Fibroblast of lung (primary cell): ENCODE results near the gene ADAMTS3. TPM values are rescaled to one million over a fixed set of nuclear protein-coding genes. Genes with fewer than 3 reads are reported as not detected.
A peak's percentile ranks its signal among the peaks of the same experiment; 100 is the strongest.

Experiments
- DNase-seq, 2 donors: peaks; one replicate each; pipeline versions ENCODE4 v3.0.0 to v3.0.0-alpha.2; 2010; ENCODE audit warnings: low read depth in 2 of 2
- H2AFZ ChIP-seq: 2 replicates; pipeline ENCODE4 v1.5.1; 2012; ENCODE audit warnings: low read length, control low read depth, inconsistent platforms
- H3K27ac ChIP-seq: 2 replicates; pipeline ENCODE4 v1.5.1; 2011; ENCODE audit warnings: low read length, control low read depth; ENCODE audit not compliant: insufficient read depth
- H3K27me3 ChIP-seq: 2 replicates; pipeline ENCODE4 v1.5.1; 2011; ENCODE audit warnings: mild to moderate bottlenecking, low read length; ENCODE audit not compliant: control insufficient read depth, insufficient read depth
- H3K36me3 ChIP-seq: 2 replicates; pipeline ENCODE4 v1.5.1; 2011; ENCODE audit warnings: low read length; ENCODE audit not compliant: control insufficient read depth, insufficient read depth
- H3K4me1 ChIP-seq: 2 replicates; pipeline ENCODE4 v1.5.1; 2011; ENCODE audit warnings: low read length; ENCODE audit not compliant: control insufficient read depth, insufficient read depth; ENCODE audit errors: extremely low read depth
- H3K4me2 ChIP-seq: 2 replicates; pipeline ENCODE4 v1.5.1; 2011; ENCODE audit warnings: low read length, control low read depth; ENCODE audit not compliant: insufficient read depth; ENCODE audit errors: extremely low read depth
- H3K4me3 ChIP-seq, 4 experiments: fragments of 200-600 bp in 1 of 4; sonication (generic) in 1 of 4; replicated peaks in 1 of 4; 2 replicates each; pipeline ENCODE4 v1.5.1; 2011 to 2016; ENCODE audit warnings: low read length in 4 of 4, low read depth in 3 of 4, mild to moderate bottlenecking in 3 of 4, control low read depth in 2 of 4, inconsistent platforms in 1 of 4, mixed read lengths in 1 of 4; ENCODE audit not compliant: insufficient read depth in 1 of 4; ENCODE audit errors: control extremely low read depth in 1 of 4
- H3K79me2 ChIP-seq: 2 replicates; pipeline ENCODE4 v1.5.1; 2012; ENCODE audit warnings: mild to moderate bottlenecking, low read length, inconsistent platforms; ENCODE audit not compliant: control insufficient read depth, insufficient read depth
- H3K9ac ChIP-seq: 2 replicates; pipeline ENCODE4 v1.5.1; 2011; ENCODE audit warnings: mild to moderate bottlenecking, low read length, control low read depth; ENCODE audit not compliant: insufficient read depth
- H3K9me3 ChIP-seq: 2 replicates; pipeline ENCODE4 v1.5.1; 2012; ENCODE audit warnings: low read depth, low read length; ENCODE audit not compliant: control insufficient read depth, insufficient read depth
- H4K20me1 ChIP-seq: 2 replicates; pipeline ENCODE4 v1.5.1; 2011; ENCODE audit warnings: low read length; ENCODE audit not compliant: control insufficient read depth, insufficient read depth; ENCODE audit errors: extremely low read depth
- CTCF ChIP-seq, 2 donors: IDR thresholded peaks in 1 of 2; conservative IDR thresholded peaks in 1 of 2; 1 replicate in 1 of 2; 2 replicates in 1 of 2; pipeline ENCODE4 v1.5.1; 2011 to 2012; ENCODE audit warnings: low read length in 2 of 2, control low read depth in 1 of 2, inconsistent platforms in 1 of 2, low read depth in 1 of 2, mild to moderate bottlenecking in 1 of 2
- EZH2 ChIP-seq: IDR thresholded peaks from 2 replicates; pipeline ENCODE4 v1.5.1; 2012; ENCODE audit warnings: low read length, control low read depth, mild to moderate bottlenecking; ENCODE audit errors: missing control alignments
- polyA plus RNA-seq, 2 donors: library from polyadenylated mRNA; depleted of rRNA in 1 of 2; stranded (reverse) in 1 of 2; unstranded in 1 of 2; fragments of >200 nt; gene quantifications; 2 replicates each; pipeline ENCODE4 v1.2.1, GENCODE V29; 2011 to 2012; ENCODE audit warnings: missing spikeins in 1 of 2
- total RNA-seq: library from RNA; depleted of rRNA; stranded (reverse); fragments of >200 nt; gene quantifications from 2 replicates; pipeline ENCODE4 v1.2.1, GENCODE V29; 2014

The ADAMTS3 gene
- total and polyA plus RNA-seq, 2 donors (not counting 1 experiment from before 2014, with no cell fraction given): 0.86 to 2.1 TPM

- TF ChIP-seq CTCF (conservative IDR thresholded peaks at IDR 0.05 in 1 of 2, IDR thresholded peaks at IDR 0.05 in 1 of 2; ENCODE audit: low read depth in 1 of 2, low read length in 2 of 2): no peak
- no peak for TF ChIP-seq EZH2
- H3K4me2 ChIP-seq: no peak overlapping the region
These were observed 282.1 kb downstream of the ADAMTS3 start for GRCh38 chr4:72286910-72287309.

GRCh38 chr4:72286185-72286584 lies 282.8 kb downstream of the ADAMTS3 start:
- H3K9me3 ChIP-seq: no peaks in the 10 kb centered on the region
- no peaks in the 10 kb centered on the region for H3K79me2 ChIP-seq
- no peak overlapping the region for H3K9ac ChIP-seq
- H3K4me3 ChIP-seq: no peak overlapping the region
- no peak overlapping the region for H2AFZ ChIP-seq
- no peaks in the 10 kb centered on the region for H3K27me3 ChIP-seq
- H4K20me1 ChIP-seq: no peaks in the 10 kb centered on the region
- peak; percentile 32 to 45 for DNase-seq
- no peak overlapping the region for H3K27ac ChIP-seq
- no peaks in the 10 kb centered on the region for H3K36me3 ChIP-seq
- no peaks in the 10 kb centered on the region for H3K4me1 ChIP-seq
- TF ChIP-seq EZH2: no peak
- TF ChIP-seq CTCF (conservative IDR thresholded peaks at IDR 0.05 in 1 of 2, IDR thresholded peaks at IDR 0.05 in 1 of 2; ENCODE audit: low read depth in 1 of 2, low read length in 2 of 2): no peak
- H3K4me2 ChIP-seq: no peak overlapping the region

More at GRCh38 chr4:72286910-72287309, 282.1 kb downstream of the ADAMTS3 start:
- no peaks in the 10 kb centered on the region for H3K9me3 ChIP-seq
- no peaks in the 10 kb centered on the region for H3K4me1 ChIP-seq
- DNase-seq: no peak
- H3K9ac ChIP-seq: no peak overlapping the region
- no peaks in the 10 kb centered on the region for H3K27me3 ChIP-seq
- no peaks in the 10 kb centered on the region for H3K36me3 ChIP-seq
- no peak overlapping the region for H3K27ac ChIP-seq
- no peaks in the 10 kb centered on the region for H4K20me1 ChIP-seq
- H3K4me3 ChIP-seq: no peak overlapping the region
- no peak overlapping the region for H2AFZ ChIP-seq
- H3K79me2 ChIP-seq: no peaks in the 10 kb centered on the region

- H3K27ac ChIP-seq: no peak overlapping the region
- no peaks in the 10 kb centered on the region for H3K9me3 ChIP-seq
- H3K27me3 ChIP-seq: no peaks in the 10 kb centered on the region
- no peak overlapping the region for H3K4me2 ChIP-seq
- no peaks in the 10 kb centered on the region for H3K79me2 ChIP-seq
- H2AFZ ChIP-seq: no peak overlapping the region
- no peaks in the 10 kb centered on the region for H3K4me1 ChIP-seq
- H3K4me3 ChIP-seq: no peak overlapping the region
- no peak overlapping the region for H3K9ac ChIP-seq
- no peak for DNase-seq
- TF ChIP-seq CTCF (conservative IDR thresholded peaks at IDR 0.05 in 1 of 2, IDR thresholded peaks at IDR 0.05 in 1 of 2; ENCODE audit: low read depth in 1 of 2, low read length in 2 of 2) (no peak), EZH2 (no peak)
- no peaks in the 10 kb centered on the region for H3K36me3 ChIP-seq
- H4K20me1 ChIP-seq: no peaks in the 10 kb centered on the region
These were observed 285.7 kb downstream of the ADAMTS3 start for GRCh38 chr4:72283357-72283756.
